HG02798 (cell line): ENCODE results near the gene CDH2.

ENCODE experiments used
- ATAC-seq: cut with Tn5 transposase; IDR thresholded peaks from one replicate; pipeline ENCODE4 v1.9.1; 2021; ENCODE audit warnings: mild to moderate bottlenecking; ENCODE audit not compliant: unreplicated experiment, poor library complexity

Gene CDH2

GRCh38 chr18:28012336-28012735 lies 164.6 kb downstream of the CDH2 start:
- ATAC-seq: no peak

GRCh38 chr18:28009589-28009988 lies 167.3 kb downstream of the CDH2 start:
- ATAC-seq: no peak

- ATAC-seq: no peak
These were observed 169.1 kb downstream of the CDH2 start for GRCh38 chr18:28007841-28008240.

- ATAC-seq: no peak
These were observed 171.8 kb downstream of the CDH2 start for GRCh38 chr18:28005164-28005563.

- ATAC-seq: no peak
These were observed 172.3 kb downstream of the CDH2 start for GRCh38 chr18:28004606-28005005.

GRCh38 chr18:28003451-28003850 lies 173.5 kb downstream of the CDH2 start:
- ATAC-seq: no peak

GRCh38 chr18:28002841-28003240 lies 174.1 kb downstream of the CDH2 start:
- no peak for ATAC-seq

GRCh38 chr18:27996801-27997272 lies 180.1 kb downstream of the CDH2 start:
- no peak for ATAC-seq

GRCh38 chr18:27995770-27996502 lies 181.0 kb downstream of the CDH2 start:
- no peak for ATAC-seq

- no peak for ATAC-seq
These were observed 182.4 kb downstream of the CDH2 start for GRCh38 chr18:27994571-27994970.

- ATAC-seq: no peak
These were observed 185.5 kb downstream of the CDH2 start for GRCh38 chr18:27991391-27991790.

- no peak for ATAC-seq
These were observed 191.1 kb downstream of the CDH2 start for GRCh38 chr18:27985832-27986231.

- no peak for ATAC-seq
These were observed 193.2 kb downstream of the CDH2 start for GRCh38 chr18:27983780-27984179.

- ATAC-seq: no peak
These were observed 200.0 kb downstream of the CDH2 start for GRCh38 chr18:27976806-27977408.

GRCh38 chr18:27970321-27970720 lies 206.6 kb downstream of the CDH2 start:
- ATAC-seq: no peak

GRCh38 chr18:27969206-27969605 lies 207.7 kb downstream of the CDH2 start:
- ATAC-seq: no peak

- no peak for ATAC-seq
These were observed 208.8 kb downstream of the CDH2 start for GRCh38 chr18:27967913-27968824.

- ATAC-seq: no peak
These were observed 210.0 kb downstream of the CDH2 start for GRCh38 chr18:27966881-27967280.

- ATAC-seq: no peak
These were observed 212.1 kb downstream of the CDH2 start for GRCh38 chr18:27964811-27965210.

GRCh38 chr18:27959101-27959500 lies 217.8 kb downstream of the CDH2 start:
- ATAC-seq: no peak
